ENCODE data around the gene AGBL2.
"Not testable (repeated sequence)": the region's sequence is repeated elsewhere in the genome, so short reads cannot be mapped to it uniquely, and the experiment has no call there.

Gene AGBL2

GRCh38 chr11:47667135-47667534 is 48.0 kb downstream of the AGBL2 start:
- H3K4me1 ChIP-seq (ENCODE audit: control insufficient read depth, low read length): no peaks in the 10 kb centered on the region
- H3K36me3 ChIP-seq (ENCODE audit: control insufficient read depth, low read length): no peaks in the 10 kb centered on the region
- no peaks in the 10 kb centered on the region for H3K79me2 ChIP-seq (ENCODE audit: control insufficient read depth, low read length)
- no peak overlapping the region for H3K4me3 ChIP-seq (ENCODE audit: low read length)
- no peaks in the 10 kb centered on the region for H3K9me2 ChIP-seq (replicated peaks; ENCODE audit: control insufficient read depth, low read length)
- no peaks in the 10 kb centered on the region for H3K27me3 ChIP-seq (ENCODE audit: control insufficient read depth, low read length)
- H3K4me2 ChIP-seq (ENCODE audit: low read length): no peak overlapping the region
- TF ChIP-seq, protein P1, sequence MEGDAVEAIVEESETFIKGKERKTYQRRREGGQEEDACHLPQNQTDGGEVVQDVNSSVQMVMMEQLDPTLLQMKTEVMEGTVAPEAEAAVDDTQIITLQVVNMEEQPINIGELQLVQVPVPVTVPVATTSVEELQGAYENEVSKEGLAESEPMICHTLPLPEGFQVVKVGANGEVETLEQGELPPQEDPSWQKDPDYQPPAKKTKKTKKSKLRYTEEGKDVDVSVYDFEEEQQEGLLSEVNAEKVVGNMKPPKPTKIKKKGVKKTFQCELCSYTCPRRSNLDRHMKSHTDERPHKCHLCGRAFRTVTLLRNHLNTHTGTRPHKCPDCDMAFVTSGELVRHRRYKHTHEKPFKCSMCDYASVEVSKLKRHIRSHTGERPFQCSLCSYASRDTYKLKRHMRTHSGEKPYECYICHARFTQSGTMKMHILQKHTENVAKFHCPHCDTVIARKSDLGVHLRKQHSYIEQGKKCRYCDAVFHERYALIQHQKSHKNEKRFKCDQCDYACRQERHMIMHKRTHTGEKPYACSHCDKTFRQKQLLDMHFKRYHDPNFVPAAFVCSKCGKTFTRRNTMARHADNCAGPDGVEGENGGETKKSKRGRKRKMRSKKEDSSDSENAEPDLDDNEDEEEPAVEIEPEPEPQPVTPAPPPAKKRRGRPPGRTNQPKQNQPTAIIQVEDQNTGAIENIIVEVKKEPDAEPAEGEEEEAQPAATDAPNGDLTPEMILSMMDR (IDR thresholded peaks at IDR 0.05; ENCODE audit: low read depth, low read length, poor library complexity, severe bottlenecking): no peak
- TF ChIP-seq EZH2phosphoT487 (IDR thresholded peaks at IDR 0.05; ENCODE audit: borderline replicate concordance, low read length): no peak
- H3F3A ChIP-seq (ENCODE audit: control insufficient read depth, insufficient read depth): no peaks in the 10 kb centered on the region
- no peaks in the 10 kb centered on the region for H4K20me1 ChIP-seq (ENCODE audit: control insufficient read depth, insufficient read depth, low read depth, low read length)
- no peak overlapping the region for H3K27ac ChIP-seq (ENCODE audit: low read depth, low read length)
- no peaks in the 10 kb centered on the region for H3K9me3 ChIP-seq (ENCODE audit: control insufficient read depth, insufficient read depth, low read length)

- H3K9me2 ChIP-seq (replicated peaks; ENCODE audit: control insufficient read depth, low read length); H3K4me2 ChIP-seq (ENCODE audit: low read length); H3K4me3 ChIP-seq (ENCODE audit: low read length); H3K9me3 ChIP-seq (ENCODE audit: control insufficient read depth, insufficient read depth, low read length); H3K27ac ChIP-seq (ENCODE audit: low read depth, low read length); H3K4me1 ChIP-seq (ENCODE audit: control insufficient read depth, low read length); H3K79me2 ChIP-seq (ENCODE audit: control insufficient read depth, low read length); H3F3A ChIP-seq (ENCODE audit: control insufficient read depth, insufficient read depth); H4K20me1 ChIP-seq (ENCODE audit: control insufficient read depth, insufficient read depth, low read depth, low read length); H3K36me3 ChIP-seq (ENCODE audit: control insufficient read depth, low read length); H3K27me3 ChIP-seq (ENCODE audit: control insufficient read depth, low read length): not testable (repeated sequence)
Measured at GRCh38 chr11:47664936-47665335, 50.2 kb downstream of the AGBL2 start.

- Histone ChIP-seq H3K27me3 (ENCODE audit: control insufficient read depth, low read length) (peaks cover 7% of the 10 kb centered on the region; the same call in 1 of the 2 replicates), H3K36me3 (ENCODE audit: control insufficient read depth, low read length) (no peaks in the 10 kb centered on the region), H3K9me2 (replicated peaks; ENCODE audit: control insufficient read depth, low read length) (no peaks in the 10 kb centered on the region), H3K79me2 (ENCODE audit: control insufficient read depth, low read length) (no peaks in the 10 kb centered on the region), H3K4me2 (ENCODE audit: low read length) (no peak overlapping the region), H3K4me3 (ENCODE audit: low read length) (no peak overlapping the region), H3F3A (ENCODE audit: control insufficient read depth, insufficient read depth) (no peaks in the 10 kb centered on the region), H4K20me1 (ENCODE audit: control insufficient read depth, insufficient read depth, low read depth, low read length) (no peaks in the 10 kb centered on the region), H3K9me3 (ENCODE audit: control insufficient read depth, insufficient read depth, low read length) (no peaks in the 10 kb centered on the region), H3K4me1 (ENCODE audit: control insufficient read depth, low read length) (no peaks in the 10 kb centered on the region), H3K27ac (ENCODE audit: low read depth, low read length) (no peak overlapping the region)
- TF ChIP-seq, protein P1 (IDR thresholded peaks at IDR 0.05; ENCODE audit: low read depth, low read length, poor library complexity, severe bottlenecking): no peak
- no peak for TF ChIP-seq EZH2phosphoT487 (IDR thresholded peaks at IDR 0.05; ENCODE audit: borderline replicate concordance, low read length)
Measured at GRCh38 chr11:47661245-47661644, 53.9 kb downstream of the AGBL2 start.

DNA sequence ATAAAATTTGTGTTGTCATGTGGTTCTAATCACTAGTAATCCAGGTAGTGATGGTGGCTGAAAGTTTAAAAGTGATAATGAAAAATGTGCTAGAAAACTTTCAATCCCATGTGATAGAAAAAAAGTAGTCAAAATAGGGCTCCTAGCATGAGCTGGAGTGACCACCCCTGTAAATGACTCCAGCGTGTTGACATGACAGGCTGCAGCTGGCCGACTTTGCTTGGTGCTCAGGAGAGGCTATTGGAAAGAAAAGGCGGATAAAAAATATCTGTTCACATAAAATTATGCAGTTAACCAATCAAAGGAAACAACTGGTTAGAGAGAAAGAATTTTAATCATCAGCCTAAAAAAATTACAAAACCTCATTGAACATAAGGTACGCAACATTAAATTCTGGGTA is 55.9 kb downstream of the AGBL2 start:
- TF ChIP-seq EZH2phosphoT487 (IDR thresholded peaks at IDR 0.05; ENCODE audit: borderline replicate concordance, low read length): no peak
- TF ChIP-seq, protein P1 (IDR thresholded peaks at IDR 0.05; ENCODE audit: low read depth, low read length, poor library complexity, severe bottlenecking): no peak
- Histone ChIP-seq H3K27ac (ENCODE audit: low read depth, low read length) (no peak overlapping the region), H3K4me2 (ENCODE audit: low read length) (no peak overlapping the region), H3F3A (ENCODE audit: control insufficient read depth, insufficient read depth) (no peaks in the 10 kb centered on the region), H3K27me3 (ENCODE audit: control insufficient read depth, low read length) (peaks cover 7% of the 10 kb centered on the region; the same call in 1 of the 2 replicates), H3K4me1 (ENCODE audit: control insufficient read depth, low read length) (no peaks in the 10 kb centered on the region), H3K4me3 (ENCODE audit: low read length) (no peak overlapping the region), H3K9me3 (ENCODE audit: control insufficient read depth, insufficient read depth, low read length) (no peaks in the 10 kb centered on the region), H4K20me1 (ENCODE audit: control insufficient read depth, insufficient read depth, low read depth, low read length) (no peaks in the 10 kb centered on the region), H3K36me3 (ENCODE audit: control insufficient read depth, low read length) (no peaks in the 10 kb centered on the region), H3K9me2 (replicated peaks; ENCODE audit: control insufficient read depth, low read length) (no peaks in the 10 kb centered on the region), H3K79me2 (ENCODE audit: control insufficient read depth, low read length) (no peaks in the 10 kb centered on the region)
